VCaP (cell line): Measurements from ENCODE around the gene SPATA3.
A peak's percentile ranks its signal among the peaks of the same experiment; 100 is the strongest.

ENCODE experiments used
- H3K27ac ChIP-seq: fragments of 450-650 bp; 2 replicates; pipeline ENCODE4 v1.5.1; 2017
- TF ChIP-seq, protein P1 (sequence below): fragments of 450-650 bp; conservative IDR thresholded peaks from 2 replicates; pipeline ENCODE4 v1.5.1; 2017; ENCODE audit warnings: mild to moderate bottlenecking, moderate library complexity

Gene SPATA3

GRCh38 chr2:231047274-231047922 is 51.5 kb downstream of the SPATA3 start:
- TF ChIP-seq, protein P1, sequence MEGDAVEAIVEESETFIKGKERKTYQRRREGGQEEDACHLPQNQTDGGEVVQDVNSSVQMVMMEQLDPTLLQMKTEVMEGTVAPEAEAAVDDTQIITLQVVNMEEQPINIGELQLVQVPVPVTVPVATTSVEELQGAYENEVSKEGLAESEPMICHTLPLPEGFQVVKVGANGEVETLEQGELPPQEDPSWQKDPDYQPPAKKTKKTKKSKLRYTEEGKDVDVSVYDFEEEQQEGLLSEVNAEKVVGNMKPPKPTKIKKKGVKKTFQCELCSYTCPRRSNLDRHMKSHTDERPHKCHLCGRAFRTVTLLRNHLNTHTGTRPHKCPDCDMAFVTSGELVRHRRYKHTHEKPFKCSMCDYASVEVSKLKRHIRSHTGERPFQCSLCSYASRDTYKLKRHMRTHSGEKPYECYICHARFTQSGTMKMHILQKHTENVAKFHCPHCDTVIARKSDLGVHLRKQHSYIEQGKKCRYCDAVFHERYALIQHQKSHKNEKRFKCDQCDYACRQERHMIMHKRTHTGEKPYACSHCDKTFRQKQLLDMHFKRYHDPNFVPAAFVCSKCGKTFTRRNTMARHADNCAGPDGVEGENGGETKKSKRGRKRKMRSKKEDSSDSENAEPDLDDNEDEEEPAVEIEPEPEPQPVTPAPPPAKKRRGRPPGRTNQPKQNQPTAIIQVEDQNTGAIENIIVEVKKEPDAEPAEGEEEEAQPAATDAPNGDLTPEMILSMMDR = no peak

DNA sequence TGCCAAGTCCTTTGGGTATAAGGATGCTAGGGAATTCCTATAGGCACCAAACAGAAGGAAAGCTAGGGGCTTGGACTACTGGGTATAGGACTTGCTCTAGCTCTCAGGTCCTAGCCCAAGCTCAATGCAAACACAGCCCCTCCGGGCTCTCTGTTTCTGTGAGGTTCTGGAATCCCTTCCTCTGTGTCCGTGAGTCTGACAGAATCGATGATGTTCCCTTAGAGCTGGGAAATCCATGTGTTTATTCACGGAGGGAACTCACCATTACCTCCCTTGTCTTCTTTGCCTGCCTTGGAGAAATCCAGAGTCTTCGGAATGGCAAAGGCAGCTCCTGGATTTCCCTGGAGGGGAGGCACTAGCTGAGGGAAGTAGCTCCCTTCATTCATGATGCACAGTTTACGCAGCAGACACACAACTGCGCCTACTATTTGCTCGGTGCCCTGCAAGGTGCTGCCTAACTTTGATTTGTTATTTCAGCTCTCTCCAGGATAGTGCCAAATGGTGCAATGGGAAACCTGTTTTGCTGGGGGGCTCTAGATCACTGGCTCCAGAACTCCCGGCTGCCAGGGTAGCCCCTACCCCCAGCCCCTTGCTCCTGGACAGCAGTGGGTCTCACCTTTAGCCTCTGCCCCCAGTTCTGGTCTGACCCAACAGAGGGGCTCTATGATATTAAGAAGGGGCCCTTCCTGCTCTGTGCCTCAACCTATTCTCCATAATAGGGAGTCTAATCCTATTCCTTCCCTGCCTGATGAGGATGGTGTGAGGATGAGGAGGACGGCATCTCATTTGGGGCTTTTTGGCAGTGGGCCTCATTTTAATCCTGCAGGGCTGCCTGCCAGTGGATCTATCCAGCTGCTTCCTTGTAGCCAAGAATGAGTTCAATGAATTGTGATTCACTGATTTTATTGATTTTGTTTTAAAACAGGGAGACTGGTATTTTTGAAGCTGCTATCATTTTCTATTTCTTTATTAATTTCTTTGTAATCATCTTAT is 52.3 kb downstream of the SPATA3 start:
- TF ChIP-seq, protein P1 = no peak
- no peak overlapping the region for H3K27ac ChIP-seq

More at GRCh38 chr2:231047274-231047922, 51.5 kb downstream of the SPATA3 start:
- no peak overlapping the region for H3K27ac ChIP-seq

- H3K27ac ChIP-seq = peak overlapping the region; percentile 92
Observed at GRCh38 chr2:231049286-231050017, 53.5 kb downstream of the SPATA3 start.

GRCh38 chr2:231050018-231050901 is 54.3 kb downstream of the SPATA3 start:
- TF ChIP-seq, protein P1 = no peak
- H3K27ac ChIP-seq = peak overlapping the region; percentile 92

More at GRCh38 chr2:231049286-231050017, 53.5 kb downstream of the SPATA3 start:
- TF ChIP-seq, protein P1 = no peak

DNA sequence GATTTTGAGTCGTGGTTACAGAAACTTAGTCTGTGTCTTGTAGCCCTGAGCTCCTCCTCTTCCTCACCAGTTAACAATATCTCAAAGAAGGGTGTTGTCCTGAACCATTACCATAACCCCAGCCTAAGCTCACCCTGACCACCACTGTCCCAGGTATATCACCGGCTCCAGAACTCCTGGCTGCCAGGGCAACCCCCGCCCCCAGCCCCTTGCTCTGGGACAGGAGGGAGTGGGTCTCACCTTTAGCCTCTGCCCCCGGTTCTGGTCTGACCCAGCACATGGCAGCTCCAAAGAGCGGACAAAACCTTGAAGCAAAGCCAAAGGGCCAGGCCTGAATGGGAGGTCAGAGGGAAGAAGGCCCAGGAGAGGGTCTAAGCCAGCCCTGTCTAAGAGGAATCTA is 55.2 kb downstream of the SPATA3 start:
- peak overlapping the region; percentile 92 for H3K27ac ChIP-seq
- TF ChIP-seq, protein P1 = no peak

DNA sequence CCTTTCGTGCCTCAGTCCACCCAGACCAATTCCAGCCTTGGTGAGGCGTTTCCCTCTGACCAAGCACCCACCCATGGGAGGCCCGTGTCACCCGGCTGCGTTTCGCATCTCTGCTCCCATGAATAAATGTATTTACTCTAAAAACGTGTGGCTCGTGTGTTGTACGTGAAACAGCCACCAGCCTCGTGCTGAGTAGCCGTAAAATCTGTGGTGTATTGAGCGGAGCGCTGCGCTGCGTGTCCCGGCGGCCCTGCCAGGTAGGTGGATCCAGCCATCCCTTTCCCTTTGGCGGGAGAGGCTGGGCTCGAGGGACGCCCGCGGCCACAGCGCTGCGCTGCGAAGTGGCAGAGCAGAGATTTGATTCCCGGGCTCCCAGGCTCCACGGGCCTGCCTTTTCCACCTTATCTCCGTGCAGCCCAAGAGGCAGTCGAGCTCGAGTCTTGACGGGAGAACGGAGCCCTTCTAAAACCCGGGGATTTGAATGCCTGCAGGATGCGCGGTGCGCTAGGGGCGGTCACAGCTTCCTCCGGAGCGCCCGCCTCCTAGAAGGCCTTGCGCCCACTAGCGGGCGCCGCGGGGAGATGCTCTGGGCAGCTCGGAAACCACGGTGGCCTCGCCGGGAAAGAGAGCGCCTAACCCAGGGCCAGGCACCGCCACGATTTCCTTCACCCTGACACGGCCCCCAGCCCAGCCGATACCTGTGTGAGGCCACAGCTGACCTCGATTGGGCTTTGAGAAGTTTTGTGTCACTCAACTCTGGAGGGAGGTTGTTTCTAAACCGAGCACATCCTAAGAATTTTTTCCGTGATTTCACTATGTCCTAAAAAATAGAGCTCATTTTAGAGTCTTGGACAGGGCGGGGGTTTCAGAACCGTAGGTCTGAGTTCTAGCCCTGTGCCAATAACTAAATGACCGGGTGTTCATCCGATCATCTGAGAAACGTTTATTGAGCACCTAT is 56.9 kb downstream of the SPATA3 start:
- peak overlapping the region; percentile 92 for H3K27ac ChIP-seq
- TF ChIP-seq, protein P1 = peak; percentile 96
